GM18907 (cell line): ENCODE measurements around the gene ITPA.

Source experiments
- ATAC-seq: cut with Tn5 transposase; IDR thresholded peaks from one replicate; pipeline ENCODE4 v1.9.1; 2021; ENCODE audit warnings: mild to moderate bottlenecking, moderate library complexity; ENCODE audit not compliant: unreplicated experiment

ITPA gene

GRCh38 chr20:3226093-3226492 is 16.8 kb downstream of the ITPA start:
- ATAC-seq = no peak

DNA sequence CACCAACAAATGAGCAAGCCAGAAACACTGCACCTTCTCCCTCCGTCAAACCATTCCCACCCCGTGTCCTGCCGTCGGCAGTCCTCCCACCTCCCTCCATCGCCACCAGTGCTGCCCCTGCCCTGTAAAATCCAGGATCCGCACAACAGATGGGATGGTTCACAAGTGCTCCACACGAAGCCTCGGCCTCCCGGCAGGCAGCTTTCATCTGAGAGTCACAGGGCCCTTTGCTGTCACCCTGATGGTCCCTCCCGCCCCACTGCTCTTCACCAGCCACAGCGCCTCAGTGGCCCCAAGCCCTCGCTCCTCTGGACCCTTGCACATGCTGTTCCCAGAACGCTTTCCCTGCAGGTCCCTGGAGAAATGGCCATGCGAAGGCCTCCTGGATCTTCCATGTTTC is 17.6 kb downstream of the ITPA start:
- no peak for ATAC-seq

GRCh38 chr20:3227506-3227905 is 18.2 kb downstream of the ITPA start:
- no peak for ATAC-seq

- ATAC-seq = no peak
Measured at GRCh38 chr20:3227936-3228749, 18.8 kb downstream of the ITPA start.

DNA sequence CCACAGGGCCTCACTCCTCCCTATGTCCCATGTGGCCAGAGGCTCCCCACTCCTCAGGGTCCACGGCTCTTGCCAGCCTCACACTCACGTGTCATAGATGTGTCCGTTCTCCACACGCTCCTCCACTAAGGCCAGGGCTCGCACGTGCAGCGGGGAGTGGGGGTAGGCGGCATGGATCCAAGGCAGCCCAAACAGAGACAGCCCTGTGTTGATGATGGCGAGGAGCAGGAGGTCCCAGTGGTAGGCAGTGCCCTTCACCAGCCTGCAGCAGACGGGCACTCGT is 19.4 kb downstream of the ITPA start:
- no peak for ATAC-seq

DNA sequence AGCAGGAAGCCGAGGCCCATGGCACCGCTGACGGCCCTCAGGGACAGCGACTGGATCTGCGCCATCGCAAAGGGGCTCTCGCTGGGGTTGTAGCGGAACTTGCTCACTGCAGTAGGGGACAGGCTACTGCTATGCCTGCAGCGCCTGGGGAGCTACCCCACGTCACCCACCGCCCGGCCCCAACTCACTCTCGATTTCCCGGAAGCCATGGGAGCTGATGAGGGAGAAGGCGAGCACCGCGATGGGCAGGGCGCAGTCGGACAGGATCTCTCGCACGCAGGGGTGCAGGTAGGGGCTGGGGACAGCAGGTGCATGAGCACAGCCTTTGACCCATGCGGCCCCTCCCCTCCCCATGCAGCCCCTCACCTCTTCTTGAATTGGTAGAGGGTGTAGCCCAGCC is 19.9 kb downstream of the ITPA start:
- ATAC-seq = no peak

DNA sequence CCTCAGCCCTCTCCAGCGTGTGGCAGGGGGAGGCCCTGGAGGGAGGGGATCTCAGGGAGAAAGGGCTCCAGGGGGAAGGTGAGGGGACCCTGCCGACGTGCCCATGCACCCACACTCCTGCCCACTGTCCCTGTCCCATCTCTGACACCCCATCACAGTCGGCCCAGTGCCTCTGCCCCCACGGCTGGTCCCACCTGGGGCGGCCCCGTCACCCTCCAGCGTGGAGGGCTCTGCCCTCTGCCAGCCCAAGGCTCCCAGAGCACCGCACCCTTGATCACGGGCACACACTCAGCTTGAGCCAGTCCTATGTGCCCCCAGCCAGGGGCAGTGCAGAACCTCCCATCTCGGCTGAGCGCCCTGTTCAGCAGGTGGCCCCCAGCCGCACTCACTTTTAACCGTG is 20.5 kb downstream of the ITPA start:
- ATAC-seq = no peak

- ATAC-seq = no peak
Measured at GRCh38 chr20:3231116-3231515, 21.8 kb downstream of the ITPA start.

GRCh38 chr20:3231889-3232588 is 22.7 kb downstream of the ITPA start:
- no peak for ATAC-seq

DNA sequence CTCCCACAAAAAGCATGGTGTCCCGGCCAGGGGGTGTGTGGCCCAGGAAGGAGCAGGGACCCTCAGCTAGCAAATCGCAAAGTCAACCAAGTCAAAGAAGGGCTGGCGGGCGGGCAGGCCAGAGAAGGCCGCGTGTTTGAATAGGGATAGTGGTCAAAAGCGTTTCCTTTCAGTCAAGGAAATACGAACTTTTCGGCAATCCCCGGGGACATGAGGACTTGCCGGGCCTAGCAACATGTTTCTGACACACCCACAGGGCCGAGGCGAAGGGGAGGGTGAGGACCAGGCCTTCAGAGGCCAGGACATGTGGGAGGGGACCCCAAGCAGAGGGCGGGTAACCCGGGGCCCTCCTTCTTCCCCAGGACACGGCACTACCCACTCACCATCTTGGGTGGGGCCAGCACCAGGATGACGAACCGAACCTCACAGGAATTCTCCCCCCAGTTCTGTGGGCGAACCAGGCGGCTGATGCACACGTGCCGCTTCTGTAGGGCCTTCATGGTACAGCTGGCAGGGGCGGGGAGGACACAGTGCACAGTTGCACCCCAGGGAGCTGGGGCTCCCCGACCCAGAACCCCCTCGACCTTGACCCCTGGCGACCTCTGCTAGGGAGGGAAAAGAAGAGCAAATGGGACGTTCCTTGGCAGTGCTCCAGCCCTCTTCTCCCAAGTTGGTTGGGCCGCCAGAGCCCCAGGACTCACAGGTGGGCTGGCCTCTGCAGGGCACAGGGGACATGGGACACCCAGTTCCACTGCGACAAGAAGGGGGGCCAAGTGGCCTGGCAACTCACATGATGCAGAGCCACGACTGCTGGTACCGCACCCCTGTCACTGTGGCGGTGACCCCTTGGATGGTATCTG is 24.1 kb downstream of the ITPA start:
- no peak for ATAC-seq

GRCh38 chr20:3233991-3234498 is 24.7 kb downstream of the ITPA start:
- ATAC-seq = no peak

GRCh38 chr20:3235666-3236324 is 26.5 kb downstream of the ITPA start:
- no peak for ATAC-seq

DNA sequence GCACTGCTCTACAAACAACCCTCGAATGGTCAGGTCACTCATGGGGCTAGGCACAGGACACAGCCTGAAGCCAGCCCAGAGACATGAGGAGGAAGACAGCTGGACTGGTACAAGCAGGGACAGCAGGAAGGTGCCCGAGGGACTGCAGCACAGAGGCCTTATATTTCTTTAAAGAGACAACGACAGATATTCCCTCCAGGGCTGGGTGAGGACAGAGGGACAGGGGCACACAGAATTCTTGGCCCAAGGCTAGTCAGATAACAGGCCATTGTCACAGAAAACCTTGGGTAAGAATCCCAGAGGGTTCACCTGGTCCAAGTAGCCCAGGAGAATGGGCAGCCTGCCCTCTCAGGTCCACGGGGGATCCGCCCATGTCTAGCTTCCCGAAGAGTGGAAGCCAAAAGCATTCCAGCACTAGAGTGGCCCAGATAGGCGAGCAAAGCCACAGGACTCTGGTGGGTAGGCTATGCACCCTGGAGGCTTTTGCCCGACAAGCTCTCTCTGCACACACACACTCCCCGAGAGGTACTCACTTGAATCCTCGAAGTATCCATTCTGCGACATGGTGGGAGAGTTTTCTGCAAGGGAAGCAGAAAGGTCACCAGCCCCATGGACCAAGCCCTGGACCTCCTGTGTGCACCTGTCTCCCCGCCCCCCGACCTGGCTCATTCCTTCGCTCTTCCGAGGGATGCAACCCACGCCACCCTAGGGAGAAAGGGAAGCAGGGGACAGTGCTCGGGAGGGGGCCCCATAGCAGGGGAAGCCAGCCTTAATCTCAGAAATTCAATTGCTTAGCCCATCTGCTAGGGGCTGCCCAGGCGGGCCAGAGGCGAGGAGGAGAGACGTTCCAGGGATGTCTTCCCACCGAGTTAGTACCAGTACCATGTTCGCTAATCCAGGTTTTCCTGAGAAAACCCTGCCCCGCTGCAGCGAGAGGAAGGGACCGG is 28.0 kb downstream of the ITPA start:
- no peak for ATAC-seq

GRCh38 chr20:3237958-3238615 is 28.8 kb downstream of the ITPA start:
- no peak for ATAC-seq

- ATAC-seq = peak; percentile 45
Measured at GRCh38 chr20:3238616-3239025, 29.3 kb downstream of the ITPA start.

DNA sequence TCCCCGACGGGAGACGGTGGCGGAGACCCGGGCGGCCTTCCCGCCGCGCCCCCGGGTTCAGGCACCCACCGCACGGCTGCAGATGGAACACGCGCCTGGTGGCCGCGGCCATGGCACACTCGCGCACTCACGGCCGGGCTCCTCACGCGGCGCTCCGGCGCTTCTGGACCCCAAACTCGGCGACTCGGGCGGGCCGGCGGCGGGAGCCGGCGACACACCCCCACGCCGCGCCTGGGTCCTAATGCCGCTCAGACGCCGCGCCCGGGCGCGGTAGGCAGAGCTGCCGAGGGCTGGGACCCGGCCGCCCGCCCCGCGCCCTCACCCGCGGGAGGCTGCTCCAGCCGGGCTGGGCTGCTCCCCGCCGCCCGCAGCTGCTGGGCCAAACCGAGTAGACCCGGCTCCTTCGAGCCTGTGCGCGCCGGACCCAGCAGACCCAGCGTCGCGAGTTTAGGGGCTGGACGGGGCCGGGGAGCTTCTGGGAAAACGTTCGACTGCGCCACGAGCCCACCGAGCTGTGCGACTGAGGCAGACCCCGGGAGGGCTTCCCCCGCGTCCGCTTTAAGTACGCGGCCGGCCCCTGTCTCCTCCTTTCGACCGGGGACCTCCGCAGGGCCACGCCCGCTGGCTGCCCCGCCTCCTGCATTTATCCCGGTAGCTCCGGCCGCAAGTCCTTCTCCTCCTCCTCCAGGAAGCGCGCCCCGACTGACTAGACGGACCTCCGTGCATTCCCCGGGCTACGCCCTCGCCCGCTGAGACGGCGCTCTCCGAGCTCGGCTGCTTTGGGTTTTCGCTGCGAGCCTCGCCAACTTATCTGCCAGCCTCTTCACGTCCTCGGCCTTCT is 29.9 kb downstream of the ITPA start, which contains the start of gene SLC4A11:
Gene SLC4A11, minus strand, starts transcription at position 165 of the 841 bp plus-strand sequence. Its CDS starts 53 bp downstream, at position 112.
- peak; percentile 46 for ATAC-seq

DNA sequence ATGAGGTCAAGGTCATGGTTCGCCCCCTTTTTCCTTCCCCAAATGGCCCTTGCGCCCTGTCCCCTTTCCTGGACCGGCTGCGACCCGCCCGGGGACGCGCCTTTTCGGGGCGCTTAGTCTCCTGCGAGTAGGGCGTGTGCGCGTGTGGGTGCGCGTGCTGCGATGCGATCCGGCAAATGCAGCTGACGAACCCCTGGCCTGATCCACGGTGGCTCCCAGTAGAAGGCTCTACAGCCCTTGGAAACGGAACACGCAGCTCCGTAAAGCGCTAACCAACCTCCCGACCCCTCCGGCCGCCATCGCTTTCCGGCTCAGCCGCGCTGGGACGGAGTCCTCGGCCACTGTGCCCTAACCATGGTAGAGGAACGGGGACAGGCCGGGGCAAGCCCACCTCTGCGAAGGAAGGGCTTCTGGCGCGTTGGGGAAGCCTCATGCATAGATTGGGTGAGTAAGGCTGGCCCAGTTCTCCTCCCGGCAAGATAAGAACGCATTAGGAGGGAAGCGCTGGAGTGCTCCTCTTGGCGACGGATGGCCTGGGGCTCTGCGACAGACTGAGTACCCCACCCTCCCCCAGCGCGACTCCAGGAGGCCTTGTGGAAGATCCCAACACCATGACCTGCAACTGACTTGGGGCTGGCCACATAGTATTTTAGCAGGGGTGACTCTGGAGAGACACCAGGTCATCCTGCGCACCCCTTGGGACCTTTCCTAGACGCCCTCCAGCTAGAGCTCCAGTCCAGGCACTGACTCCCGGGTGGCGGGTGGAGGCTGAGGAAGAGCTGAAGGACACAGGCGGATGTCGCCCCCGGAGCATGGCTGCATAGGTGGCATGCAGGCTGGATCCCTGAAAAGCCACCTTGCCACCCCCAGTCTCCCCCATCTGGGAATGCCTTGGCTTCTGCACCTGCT is 30.8 kb downstream of the ITPA start:
- no peak for ATAC-seq
